ENCODE data around the gene ARHGEF12. TPM values are rescaled to one million over a fixed set of nuclear protein-coding genes. Genes with fewer than 3 reads are reported as not detected.
A peak's percentile ranks its signal among the peaks of the same experiment; 100 is the strongest.

Gene ARHGEF12
- total and polyA plus RNA-seq, 10 of the 15 experiments (the other 5 are each of a cell fraction or from before 2014, with no cell fraction given), result 2.7 to 40.8 (median 20.9) TPM

- TF ChIP-seq USF2 (IDR thresholded peaks at IDR 0.05; ENCODE audit: borderline replicate concordance, low read depth, low read length) (peak; percentile 59; the same call in 1 of the 2 replicates), PAX8 (IDR thresholded peaks at IDR 0.05) (0 out of 2 replicates have a peak, but pooled peaks have one; percentile 33), MEF2A (IDR thresholded peaks at IDR 0.05; ENCODE audit: insufficient read depth, low read depth, low read length) (0 out of 2 replicates have a peak, but pooled peaks have one; percentile 35), NFYB (IDR thresholded peaks at IDR 0.05; ENCODE audit: insufficient read depth, low read depth, low read length) (0 out of 2 replicates have a peak, but pooled peaks have one; percentile 41), ZNF24 (IDR thresholded peaks at IDR 0.05) (0 out of 2 replicates have a peak, but pooled peaks have one; percentile 39), SKIL (IDR thresholded peaks at IDR 0.05; ENCODE audit: low read depth, poor library complexity, severe bottlenecking) (peak; percentile 57), IKZF1 (conservative IDR thresholded peaks at IDR 0.05) (peak; percentile 44; the same call in 1 of the 2 replicates), LARP7 (IDR thresholded peaks at IDR 0.05) (no peak), HDAC6 (IDR thresholded peaks at IDR 0.05; ENCODE audit: unreplicated experiment) (no peak), ETV6 (conservative IDR thresholded peaks at IDR 0.05 in 1 of 2, IDR thresholded peaks at IDR 0.05 in 1 of 2; ENCODE audit: borderline replicate concordance in 1 of 2, low read depth in 1 of 2) (peak in 1 of 2 experiments; percentile 82; a peak in 2 of 4 replicates), POU2F2 (IDR thresholded peaks at IDR 0.05; ENCODE audit: borderline replicate concordance, low read depth, low read length) (peak; percentile 75; the same call in 1 of the 3 replicates), TAF1 (IDR thresholded peaks at IDR 0.05; ENCODE audit: borderline replicate concordance, low read depth, low read length) (no peak), BCL11A (IDR thresholded peaks at IDR 0.05; ENCODE audit: low read depth, low read length) (0 out of 2 replicates have a peak, but pooled peaks have one; percentile 54), ZNF217 (IDR thresholded peaks at IDR 0.05) (peak; percentile 63; the same call in 1 of the 2 replicates)
- TF ChIP-seq, protein P1, sequence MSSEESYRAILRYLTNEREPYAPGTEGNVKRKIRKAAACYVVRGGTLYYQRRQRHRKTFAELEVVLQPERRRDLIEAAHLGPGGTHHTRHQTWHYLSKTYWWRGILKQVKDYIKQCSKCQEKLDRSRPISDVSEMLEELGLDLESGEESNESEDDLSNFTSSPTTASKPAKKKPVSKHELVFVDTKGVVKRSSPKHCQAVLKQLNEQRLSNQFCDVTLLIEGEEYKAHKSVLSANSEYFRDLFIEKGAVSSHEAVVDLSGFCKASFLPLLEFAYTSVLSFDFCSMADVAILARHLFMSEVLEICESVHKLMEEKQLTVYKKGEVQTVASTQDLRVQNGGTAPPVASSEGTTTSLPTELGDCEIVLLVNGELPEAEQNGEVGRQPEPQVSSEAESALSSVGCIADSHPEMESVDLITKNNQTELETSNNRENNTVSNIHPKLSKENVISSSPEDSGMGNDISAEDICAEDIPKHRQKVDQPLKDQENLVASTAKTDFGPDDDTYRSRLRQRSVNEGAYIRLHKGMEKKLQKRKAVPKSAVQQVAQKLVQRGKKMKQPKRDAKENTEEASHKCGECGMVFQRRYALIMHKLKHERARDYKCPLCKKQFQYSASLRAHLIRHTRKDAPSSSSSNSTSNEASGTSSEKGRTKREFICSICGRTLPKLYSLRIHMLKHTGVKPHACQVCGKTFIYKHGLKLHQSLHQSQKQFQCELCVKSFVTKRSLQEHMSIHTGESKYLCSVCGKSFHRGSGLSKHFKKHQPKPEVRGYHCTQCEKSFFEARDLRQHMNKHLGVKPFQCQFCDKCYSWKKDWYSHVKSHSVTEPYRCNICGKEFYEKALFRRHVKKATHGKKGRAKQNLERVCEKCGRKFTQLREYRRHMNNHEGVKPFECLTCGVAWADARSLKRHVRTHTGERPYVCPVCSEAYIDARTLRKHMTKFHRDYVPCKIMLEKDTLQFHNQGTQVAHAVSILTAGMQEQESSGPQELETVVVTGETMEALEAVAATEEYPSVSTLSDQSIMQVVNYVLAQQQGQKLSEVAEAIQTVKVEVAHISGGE (CRISPR knock-in tag; IDR thresholded peaks at IDR 0.05), result no peak
- TF ChIP-seq, protein P2, sequence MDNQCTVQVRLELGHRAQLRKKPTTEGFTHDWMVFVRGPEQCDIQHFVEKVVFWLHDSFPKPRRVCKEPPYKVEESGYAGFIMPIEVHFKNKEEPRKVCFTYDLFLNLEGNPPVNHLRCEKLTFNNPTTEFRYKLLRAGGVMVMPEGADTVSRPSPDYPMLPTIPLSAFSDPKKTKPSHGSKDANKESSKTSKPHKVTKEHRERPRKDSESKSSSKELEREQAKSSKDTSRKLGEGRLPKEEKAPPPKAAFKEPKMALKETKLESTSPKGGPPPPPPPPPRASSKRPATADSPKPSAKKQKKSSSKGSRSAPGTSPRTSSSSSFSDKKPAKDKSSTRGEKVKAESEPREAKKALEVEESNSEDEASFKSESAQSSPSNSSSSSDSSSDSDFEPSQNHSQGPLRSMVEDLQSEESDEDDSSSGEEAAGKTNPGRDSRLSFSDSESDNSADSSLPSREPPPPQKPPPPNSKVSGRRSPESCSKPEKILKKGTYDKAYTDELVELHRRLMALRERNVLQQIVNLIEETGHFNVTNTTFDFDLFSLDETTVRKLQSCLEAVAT (IDR thresholded peaks at IDR 0.05), result peak; percentile 48; the same call in 1 of the 2 replicates
- TF ChIP-seq, protein P3, sequence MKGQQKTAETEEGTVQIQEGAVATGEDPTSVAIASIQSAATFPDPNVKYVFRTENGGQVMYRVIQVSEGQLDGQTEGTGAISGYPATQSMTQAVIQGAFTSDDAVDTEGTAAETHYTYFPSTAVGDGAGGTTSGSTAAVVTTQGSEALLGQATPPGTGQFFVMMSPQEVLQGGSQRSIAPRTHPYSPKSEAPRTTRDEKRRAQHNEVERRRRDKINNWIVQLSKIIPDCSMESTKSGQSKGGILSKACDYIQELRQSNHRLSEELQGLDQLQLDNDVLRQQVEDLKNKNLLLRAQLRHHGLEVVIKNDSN (IDR thresholded peaks at IDR 0.05; ENCODE audit: borderline replicate concordance, extremely low read length, insufficient read depth, low read depth, low read length), result peak; percentile 58
- TF ChIP-seq, protein P4, sequence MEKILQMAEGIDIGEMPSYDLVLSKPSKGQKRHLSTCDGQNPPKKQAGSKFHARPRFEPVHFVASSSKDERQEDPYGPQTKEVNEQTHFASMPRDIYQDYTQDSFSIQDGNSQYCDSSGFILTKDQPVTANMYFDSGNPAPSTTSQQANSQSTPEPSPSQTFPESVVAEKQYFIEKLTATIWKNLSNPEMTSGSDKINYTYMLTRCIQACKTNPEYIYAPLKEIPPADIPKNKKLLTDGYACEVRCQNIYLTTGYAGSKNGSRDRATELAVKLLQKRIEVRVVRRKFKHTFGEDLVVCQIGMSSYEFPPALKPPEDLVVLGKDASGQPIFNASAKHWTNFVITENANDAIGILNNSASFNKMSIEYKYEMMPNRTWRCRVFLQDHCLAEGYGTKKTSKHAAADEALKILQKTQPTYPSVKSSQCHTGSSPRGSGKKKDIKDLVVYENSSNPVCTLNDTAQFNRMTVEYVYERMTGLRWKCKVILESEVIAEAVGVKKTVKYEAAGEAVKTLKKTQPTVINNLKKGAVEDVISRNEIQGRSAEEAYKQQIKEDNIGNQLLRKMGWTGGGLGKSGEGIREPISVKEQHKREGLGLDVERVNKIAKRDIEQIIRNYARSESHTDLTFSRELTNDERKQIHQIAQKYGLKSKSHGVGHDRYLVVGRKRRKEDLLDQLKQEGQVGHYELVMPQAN (conservative IDR thresholded peaks at IDR 0.05), result 0 out of 2 replicates have a peak, but pooled peaks have one; percentile 34
Observed at GRCh38 chr11:120343429-120343828, 7.2 kb downstream of the ARHGEF12 start (continued).
